Activated gamma-delta T cell treated with Interleukin-2 at 50 U/mL for 16 hours (primary cell): ENCODE data around the gene PF4V1.

Experiments
- DNase-seq: peaks from one replicate; pipeline ENCODE4 v3.0.0-alpha.2; 2020

PF4V1 gene

GRCh38 chr4:73853246-73853704 is at the start of gene PF4V1:
TSS of gene PF4V1 (plus strand) at chr4:73853296. CDS start at chr4:73853363, 67 bp downstream.
- no peak for DNase-seq

- DNase-seq, result no peak
These were observed 42.9 kb upstream of the PF4V1 start for GRCh38 chr4:73810191-73810590.

- DNase-seq, result no peak
These were observed 41.3 kb upstream of the PF4V1 start for GRCh38 chr4:73811841-73812240.

- DNase-seq, result no peak
These were observed 38.4 kb upstream of the PF4V1 start for GRCh38 chr4:73814679-73815078.

DNA sequence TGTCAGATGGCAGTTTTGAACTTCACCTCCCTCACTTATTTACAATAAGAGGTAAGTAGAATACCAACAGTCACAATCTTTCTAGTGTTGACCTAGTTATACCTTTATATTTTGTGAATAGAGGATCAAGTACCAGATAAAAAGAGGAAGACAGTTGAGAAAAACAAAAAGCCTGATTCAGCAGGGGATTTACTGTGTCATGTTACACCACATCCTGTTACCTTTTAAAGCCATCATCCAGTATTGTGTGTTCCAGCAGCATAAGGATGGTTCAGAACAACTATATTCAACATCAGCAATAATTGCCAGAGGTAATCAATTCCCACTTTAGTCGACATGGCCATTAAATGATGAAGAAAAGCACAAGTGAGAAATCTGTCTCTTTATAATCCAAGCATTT is 38.0 kb upstream of the PF4V1 start:
- no peak for DNase-seq

- no peak for DNase-seq
These were observed 36.3 kb upstream of the PF4V1 start for GRCh38 chr4:73816814-73817213.

DNA sequence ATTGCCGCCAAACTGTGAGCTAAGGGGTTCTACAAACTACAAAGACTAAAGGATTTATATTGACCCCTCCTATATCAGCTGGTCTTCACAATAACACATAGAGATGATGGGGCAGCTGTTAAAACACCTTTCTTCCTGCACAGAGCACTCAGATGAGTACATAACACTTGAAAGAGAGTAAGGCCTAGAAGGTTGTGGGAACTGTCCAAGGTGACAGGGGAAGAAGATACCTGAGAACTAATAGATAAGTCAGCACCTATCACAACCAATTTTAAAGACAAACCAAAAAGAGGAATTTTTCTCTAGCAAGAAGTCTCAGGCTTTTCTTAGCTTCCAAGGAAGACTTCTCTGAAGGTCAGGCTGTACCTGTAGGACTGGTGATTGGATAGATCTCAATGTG is 35.8 kb upstream of the PF4V1 start:
- DNase-seq, result no peak

GRCh38 chr4:73821325-73821724 is 31.8 kb upstream of the PF4V1 start:
- no peak for DNase-seq

- DNase-seq, result no peak
These were observed 30.7 kb upstream of the PF4V1 start for GRCh38 chr4:73822389-73822788.

GRCh38 chr4:73822812-73823504 is 30.1 kb upstream of the PF4V1 start:
- no peak for DNase-seq

- DNase-seq, result no peak
These were observed 29.3 kb upstream of the PF4V1 start for GRCh38 chr4:73823760-73824159.

DNA sequence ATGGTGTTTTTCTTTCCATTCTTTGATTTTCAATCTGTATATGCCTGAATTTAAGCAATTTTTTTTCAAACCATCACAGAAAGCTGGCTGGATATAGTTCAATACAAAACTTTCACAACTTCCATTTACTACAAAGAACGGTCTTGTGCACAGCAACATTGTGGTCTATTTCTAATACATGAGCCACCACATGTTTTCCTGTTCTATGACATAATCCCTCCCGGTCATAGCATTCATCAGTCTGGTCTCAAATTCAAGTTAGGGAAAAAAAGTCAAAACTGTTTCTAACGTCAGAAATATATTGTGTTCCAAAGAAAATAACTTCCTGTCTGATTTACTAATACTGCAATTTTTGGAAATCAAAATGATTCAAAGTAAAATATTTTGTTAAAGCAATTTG is 24.1 kb upstream of the PF4V1 start:
- DNase-seq, result no peak

DNA sequence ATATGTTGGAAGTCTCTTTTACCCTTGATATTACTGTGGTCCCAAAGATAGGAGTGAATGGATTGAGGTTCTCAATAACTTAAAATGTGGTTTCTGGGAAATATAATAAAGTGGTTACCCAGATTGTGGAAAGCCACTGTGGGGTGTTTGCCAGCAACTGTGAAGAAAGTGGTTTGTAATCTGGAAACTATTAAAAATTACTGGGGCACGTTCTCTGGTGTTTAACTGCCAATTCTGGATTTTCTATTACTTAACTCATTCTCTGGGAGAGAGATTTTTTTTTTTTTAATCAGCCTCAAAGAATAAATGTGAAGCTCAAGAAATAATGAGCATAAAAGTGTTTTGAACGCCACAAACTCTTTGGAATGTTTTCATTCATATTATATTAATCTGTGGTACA is 21.5 kb upstream of the PF4V1 start:
- no peak for DNase-seq

GRCh38 chr4:73832651-73833237 is 20.4 kb upstream of the PF4V1 start:
- DNase-seq, result no peak

DNA sequence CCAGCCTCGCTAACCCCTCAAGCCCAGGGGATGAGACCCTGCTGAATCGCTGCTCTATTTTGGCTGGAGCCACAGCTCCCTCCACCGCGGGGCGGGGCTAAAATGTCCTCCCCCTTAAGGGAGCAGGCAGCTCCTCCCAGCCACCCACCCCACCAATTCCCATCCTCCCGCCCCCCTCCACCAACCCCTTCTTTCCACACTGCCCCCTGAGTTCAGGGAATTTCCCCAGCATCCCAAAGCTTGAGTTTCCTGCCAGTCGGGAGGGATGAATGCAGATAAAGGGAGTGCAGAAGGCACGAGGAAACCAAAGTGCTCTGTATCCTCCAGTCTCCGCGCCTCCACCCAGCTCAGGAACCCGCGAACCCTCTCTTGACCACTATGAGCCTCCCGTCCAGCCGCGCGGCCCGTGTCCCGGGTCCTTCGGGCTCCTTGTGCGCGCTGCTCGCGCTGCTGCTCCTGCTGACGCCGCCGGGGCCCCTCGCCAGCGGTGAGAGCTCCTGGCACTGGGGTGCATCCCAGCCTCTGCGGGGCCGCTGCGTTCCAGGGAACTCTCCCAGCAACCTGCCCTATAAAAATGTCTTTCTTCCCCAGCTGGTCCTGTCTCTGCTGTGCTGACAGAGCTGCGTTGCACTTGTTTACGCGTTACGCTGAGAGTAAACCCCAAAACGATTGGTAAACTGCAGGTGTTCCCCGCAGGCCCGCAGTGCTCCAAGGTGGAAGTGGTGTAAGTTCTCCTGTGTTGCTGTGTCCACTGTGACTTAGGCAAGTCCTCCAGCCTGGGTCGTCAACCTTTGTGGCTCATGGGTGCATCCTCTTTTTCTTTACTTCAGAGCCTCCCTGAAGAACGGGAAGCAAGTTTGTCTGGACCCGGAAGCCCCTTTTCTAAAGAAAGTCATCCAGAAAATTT is 16.5 kb upstream of the PF4V1 start, which contains the start of gene CXCL6:
TSS of gene CXCL6 (plus strand) at position 306 of the 907 bp plus-strand sequence. CDS start at position 379, 73 bp downstream.
- no peak for DNase-seq

DNA sequence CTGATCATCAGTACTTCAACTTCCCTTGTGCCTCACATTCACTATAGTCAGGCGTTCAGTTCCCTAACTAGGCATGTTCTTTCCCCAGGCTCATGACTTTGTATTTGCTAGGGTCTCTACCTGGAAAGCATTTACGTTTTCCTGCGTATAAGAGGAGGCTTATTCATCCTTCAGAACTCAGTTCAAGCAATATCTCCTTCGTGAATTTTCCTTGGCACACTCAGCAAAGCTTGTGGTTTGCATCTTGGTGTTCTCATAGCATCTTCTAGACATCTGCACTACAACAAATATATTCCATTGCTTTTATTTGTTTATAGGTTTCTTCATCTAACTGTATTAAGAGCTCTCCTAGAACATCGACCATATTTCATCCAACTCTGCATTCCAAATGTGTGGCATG is 14.0 kb upstream of the PF4V1 start:
- no peak for DNase-seq

- DNase-seq, result no peak
These were observed 13.4 kb upstream of the PF4V1 start for GRCh38 chr4:73839715-73840114.

DNA sequence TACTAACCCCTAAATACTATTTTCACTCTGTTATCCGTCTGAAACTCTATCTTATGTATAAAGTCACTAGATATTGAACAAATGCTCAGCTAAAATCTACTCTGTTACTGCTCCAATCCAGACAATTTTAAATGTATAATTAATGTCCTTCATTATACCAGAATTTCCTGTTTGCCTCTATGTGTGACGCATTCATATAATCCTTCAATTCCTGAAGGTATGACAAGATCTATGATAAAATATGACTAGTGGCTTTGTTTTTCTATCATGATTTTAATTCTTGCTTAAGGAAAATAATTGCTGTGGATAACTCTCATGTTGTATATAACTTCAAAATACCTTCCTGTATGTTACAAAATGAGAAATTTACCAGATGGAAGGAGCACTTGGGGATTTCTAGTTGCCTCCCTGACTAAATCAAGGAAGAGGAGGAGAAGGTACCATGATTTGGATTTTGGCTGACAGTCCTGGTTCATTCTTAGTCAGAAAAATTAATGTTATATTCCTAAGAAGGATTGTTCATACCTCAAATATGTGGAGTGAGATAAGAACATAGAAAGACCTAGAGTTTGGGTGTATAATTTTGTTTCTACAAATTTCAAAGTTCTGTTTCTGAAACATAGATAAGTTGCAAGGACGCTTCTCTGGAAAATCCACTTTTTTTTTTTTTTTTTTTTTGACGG is 11.7 kb upstream of the PF4V1 start:
- no peak for DNase-seq

GRCh38 chr4:73842696-73843095 is 10.4 kb upstream of the PF4V1 start:
- DNase-seq, result no peak

DNA sequence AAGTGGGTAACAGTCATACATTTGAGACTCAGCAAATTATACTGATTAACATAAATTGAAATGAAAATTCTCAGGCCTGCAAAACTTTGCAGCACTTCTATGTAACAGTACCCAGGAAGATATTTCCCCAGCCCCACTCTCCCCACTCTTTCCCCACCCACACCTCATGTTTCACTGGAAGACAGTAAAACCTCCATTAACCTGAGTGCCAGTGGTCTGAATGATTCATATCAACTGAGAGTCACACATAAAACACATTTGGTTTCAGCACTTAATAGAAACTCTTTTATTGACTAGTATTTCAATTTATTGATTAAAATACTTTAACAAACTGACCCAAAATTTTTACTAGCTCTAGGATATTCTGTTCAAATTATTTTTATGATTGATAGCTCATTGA is 9.7 kb upstream of the PF4V1 start:
- no peak for DNase-seq

- no peak for DNase-seq
These were observed 8.8 kb upstream of the PF4V1 start for GRCh38 chr4:73844345-73844744.

DNA sequence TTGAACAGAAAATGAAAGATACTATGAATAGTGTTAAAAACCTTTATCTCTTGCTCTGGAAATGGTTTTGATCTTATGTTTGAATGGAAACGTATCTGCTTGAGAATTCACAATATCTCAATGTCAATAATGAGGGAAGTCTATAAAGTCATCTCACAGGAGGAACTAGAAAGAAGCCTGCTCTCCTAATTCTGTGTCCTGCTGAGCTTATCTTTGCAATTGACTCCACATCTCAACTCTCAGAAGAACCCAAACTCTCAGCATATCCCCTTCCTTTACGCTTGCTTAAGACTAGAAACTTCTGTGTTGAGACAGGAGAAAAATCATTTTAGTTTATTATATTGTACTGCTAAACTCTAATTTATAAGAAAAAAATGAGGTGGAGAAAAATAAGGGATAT is 8.3 kb upstream of the PF4V1 start:
- no peak for DNase-seq
